HTERT RPE-1 (cell line): ENCODE data around the gene UTP18.
"Not testable (repeated sequence)": the region's sequence is repeated elsewhere in the genome, so short reads cannot be mapped to it uniquely, and the experiment has no call there.

Experiments used
- in situ Hi-C: fragments of 300-500 bp; cut with MboI; formaldehyde crosslinking; loops from 4 replicates; pipeline ENCODE4 v1.14.3; 2020; ENCODE audit warnings: low sequenced_read_pairs

UTP18 gene

GRCh38 chr17:51260237-51261023 lies at the start of gene UTP18:
UTP18 (plus strand) TSS chr17:51260546; CDS start chr17:51260585, 39 bp downstream.
- in situ Hi-C loops = no loop called here

- in situ Hi-C loops = no loop called here
These were observed 45.4 kb upstream of the UTP18 start for GRCh38 chr17:51214920-51215319.

GRCh38 chr17:51217946-51218345 lies 42.4 kb upstream of the UTP18 start:
- in situ Hi-C loops = no loop called here

DNA sequence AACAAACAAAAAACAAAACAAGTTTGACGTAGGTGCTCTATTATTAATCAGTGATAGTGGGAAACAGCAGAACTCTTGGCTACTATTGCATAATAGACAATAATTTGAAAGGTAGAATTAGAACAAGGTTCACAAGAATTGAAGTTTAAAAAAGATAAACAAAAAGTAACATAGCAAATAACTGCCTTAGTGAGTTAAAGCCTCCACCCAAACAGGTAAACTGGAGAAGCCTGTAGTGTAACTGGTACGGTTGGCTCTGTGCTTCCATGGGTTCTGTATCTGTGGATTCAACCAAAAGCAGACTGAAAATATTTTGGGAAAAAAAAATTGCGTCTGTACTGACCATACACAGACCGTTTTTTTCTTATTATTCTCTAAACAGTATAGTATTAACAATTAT lies 39.0 kb upstream of the UTP18 start:
- in situ Hi-C loops = no loop called here

GRCh38 chr17:51224402-51225262 lies 35.7 kb upstream of the UTP18 start:
- in situ Hi-C loops = no loop called here

GRCh38 chr17:51225523-51225922 lies 34.8 kb upstream of the UTP18 start:
- in situ Hi-C loops = not testable (repeated sequence)

- in situ Hi-C loops = no loop called here
These were observed 32.2 kb upstream of the UTP18 start for GRCh38 chr17:51228161-51228560.

DNA sequence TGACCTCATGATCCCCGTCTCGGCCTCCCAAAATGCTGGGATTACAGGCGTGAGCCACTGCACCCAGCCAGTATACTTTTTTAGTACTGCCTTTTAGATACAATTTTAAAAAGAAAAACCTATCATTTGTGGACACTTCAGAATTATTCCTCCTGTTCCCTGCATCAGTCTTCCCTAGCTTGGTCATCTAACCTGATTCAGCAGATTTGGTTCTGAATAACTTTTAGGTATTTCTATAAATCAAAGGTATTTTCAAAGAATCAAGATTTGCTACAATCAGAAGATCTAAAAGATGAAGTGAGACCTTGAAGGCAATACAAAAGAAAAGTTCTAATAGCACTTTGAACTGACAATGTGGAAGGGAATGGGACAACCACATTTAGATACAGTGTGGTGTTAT lies 30.5 kb upstream of the UTP18 start:
- in situ Hi-C loops = no loop called here

- in situ Hi-C loops = no loop called here
These were observed 30.0 kb upstream of the UTP18 start for GRCh38 chr17:51230306-51230705.

- in situ Hi-C loops = no loop called here
These were observed 28.3 kb upstream of the UTP18 start for GRCh38 chr17:51231999-51232398.

- in situ Hi-C loops = no loop called here
These were observed 26.2 kb upstream of the UTP18 start for GRCh38 chr17:51234162-51234561.

GRCh38 chr17:51238255-51238887 lies 22.0 kb upstream of the UTP18 start:
- in situ Hi-C loops = no loop called here

GRCh38 chr17:51240275-51240674 lies 20.1 kb upstream of the UTP18 start:
- in situ Hi-C loops = no loop called here

DNA sequence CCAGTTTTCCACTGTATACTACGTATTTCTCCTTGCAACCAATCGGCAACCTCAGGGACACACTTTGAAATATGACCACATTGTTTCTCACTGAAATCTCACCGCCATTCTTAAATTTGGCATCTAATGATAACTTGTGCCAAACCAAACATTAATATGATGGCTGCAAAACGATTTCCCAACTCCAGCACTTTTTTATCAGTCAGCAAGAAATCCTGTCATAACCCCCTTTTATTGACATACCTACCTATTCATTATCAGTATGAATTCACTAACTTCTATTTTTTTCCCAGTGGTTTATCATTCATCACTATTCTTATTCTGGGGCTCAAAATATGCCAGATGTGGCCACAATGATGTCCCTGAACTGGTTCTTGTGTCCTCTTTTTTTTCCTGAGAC lies 16.3 kb upstream of the UTP18 start:
- in situ Hi-C loops = no loop called here

DNA sequence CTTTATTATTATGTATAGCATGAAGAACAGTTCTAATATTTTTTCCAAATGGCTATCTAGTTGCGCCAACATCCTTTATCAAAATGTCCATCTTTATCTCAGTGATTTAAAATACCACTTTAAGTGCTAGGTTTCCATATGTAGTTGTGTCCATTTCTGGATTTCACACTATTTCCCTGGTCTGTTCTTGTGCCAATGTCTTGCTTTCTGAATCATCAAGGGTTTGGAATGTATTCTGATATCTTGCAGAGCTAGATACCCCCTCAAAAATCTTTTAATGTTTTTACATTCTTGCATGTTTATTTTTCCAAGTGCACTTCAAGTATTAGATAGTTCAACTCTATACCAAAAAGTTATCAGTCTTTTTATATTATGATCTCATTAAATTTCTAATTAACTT lies 14.8 kb upstream of the UTP18 start:
- in situ Hi-C loops = no loop called here

DNA sequence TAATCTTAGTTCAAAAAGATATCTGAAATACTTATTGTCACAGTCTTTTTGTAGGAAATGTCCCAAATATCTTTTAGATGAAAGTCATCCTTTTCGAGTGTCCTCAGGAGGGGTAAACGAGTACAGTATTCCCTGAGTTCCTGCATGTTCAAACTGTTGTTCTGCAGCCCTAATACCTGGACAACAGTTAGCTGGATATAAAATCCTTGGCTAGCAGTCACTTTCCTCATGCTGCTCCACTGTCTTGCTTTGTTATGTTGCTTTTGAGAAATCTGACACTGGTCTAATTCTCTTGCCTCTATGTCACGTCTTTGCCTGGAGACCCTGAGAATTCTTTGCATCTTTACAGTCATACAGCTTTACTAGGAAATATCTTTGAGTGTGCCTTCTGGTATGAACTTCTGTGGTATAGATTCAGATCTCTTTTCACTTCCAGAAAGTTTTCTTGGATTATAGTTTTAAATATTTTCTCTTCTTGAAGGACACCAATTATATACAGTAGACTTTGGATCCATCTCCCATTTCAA lies 10.0 kb upstream of the UTP18 start:
- in situ Hi-C loops = no loop called here

DNA sequence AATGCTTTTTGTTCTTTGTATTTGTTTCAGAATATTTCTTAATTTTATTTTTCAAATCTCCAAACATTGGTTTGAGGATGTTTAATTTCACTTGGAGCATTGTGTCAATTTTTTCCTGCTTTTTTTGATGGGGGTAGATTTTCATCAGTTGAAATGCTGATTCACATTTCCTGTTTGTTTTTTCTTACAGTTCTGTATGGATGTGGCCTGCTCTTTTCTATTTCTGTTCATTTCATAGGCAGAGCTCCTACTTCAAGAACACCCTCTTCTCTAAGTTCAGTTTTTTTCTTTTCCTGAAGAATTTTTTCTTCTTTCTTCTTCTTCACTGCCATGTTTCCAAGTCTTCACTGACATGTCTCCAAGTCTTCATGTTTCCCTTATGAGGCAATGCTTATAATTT lies 9.3 kb upstream of the UTP18 start:
- in situ Hi-C loops = no loop called here

- in situ Hi-C loops = no loop called here
These were observed 4.7 kb upstream of the UTP18 start for GRCh38 chr17:51255673-51256072.

GRCh38 chr17:51256101-51256500 lies 4.2 kb upstream of the UTP18 start:
- in situ Hi-C loops = no loop called here

GRCh38 chr17:51257150-51258081 lies 2.9 kb upstream of the UTP18 start:
- in situ Hi-C loops = no loop called here
